GM19395 (cell line): Measurements from ENCODE around the gene CTIF.
A peak's percentile ranks its signal among the peaks of the same experiment; 100 is the strongest.

Experiments
- ATAC-seq: cut with Tn5 transposase; IDR thresholded peaks from one replicate; pipeline ENCODE4 v1.9.1; 2021; ENCODE audit warnings: mild to moderate bottlenecking, moderate library complexity; ENCODE audit not compliant: unreplicated experiment

The CTIF gene

GRCh38 chr18:48809365-48809764 is 270.5 kb downstream of the CTIF start:
- no peak for ATAC-seq

DNA sequence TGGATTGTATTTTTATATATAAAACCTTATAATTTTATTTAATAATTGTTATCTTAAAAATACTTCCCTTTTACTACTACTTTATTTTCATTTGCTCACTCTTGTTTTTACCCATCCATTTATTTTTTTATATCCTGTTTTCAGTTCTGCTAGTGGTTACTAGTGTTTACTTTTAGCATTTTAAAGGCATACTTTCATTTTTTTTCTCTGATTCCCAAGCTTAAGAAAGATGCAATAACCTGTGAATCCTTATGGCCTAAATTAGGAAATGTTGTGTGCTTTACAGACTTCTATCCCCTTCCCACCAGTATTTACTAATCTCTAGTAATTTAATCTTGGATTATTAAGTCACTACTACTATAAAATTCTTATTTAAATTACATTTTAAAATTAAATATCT is 272.0 kb downstream of the CTIF start:
- no peak for ATAC-seq

DNA sequence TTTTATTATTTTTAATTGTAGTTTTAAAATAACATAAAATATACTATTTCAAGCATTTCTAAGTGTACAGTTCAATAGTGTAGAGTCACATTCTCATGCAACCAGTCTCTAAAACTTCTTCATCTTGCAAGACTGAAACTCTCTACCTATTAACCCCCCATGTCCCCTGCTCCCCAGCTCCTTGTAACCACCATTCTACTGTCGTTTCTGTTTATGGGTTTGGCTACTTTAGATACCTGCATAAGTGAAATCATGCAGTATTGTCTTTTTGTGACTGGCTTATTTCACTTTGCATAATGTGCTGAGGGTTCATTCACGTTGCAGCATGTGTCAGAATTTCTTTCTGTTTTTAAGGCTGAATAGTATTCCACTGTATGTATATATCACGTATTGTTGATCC is 272.6 kb downstream of the CTIF start:
- ATAC-seq, result no peak

DNA sequence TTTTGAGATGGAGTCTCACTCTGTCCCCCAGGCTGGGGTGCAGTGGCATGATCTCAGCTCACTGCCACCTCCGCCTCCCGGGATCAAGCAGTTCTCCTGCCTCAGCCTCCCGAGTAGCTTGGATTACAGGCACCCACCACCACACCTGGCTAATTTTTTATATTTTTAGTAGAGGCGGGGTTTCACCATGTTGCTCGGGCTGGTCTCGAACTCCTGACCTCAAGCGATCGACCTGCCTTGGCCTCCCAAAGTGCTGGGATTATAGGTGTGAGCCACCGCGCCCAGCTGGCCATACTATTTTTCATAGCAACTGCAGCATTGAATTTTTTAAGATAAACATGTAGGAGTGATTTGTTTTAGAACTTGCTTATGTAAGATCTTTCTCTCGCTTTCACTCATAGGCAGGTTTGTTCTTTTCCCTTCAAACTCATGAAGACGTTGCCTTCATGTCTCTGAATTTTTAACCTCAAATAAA is 273.2 kb downstream of the CTIF start:
- peak; percentile 43 for ATAC-seq

DNA sequence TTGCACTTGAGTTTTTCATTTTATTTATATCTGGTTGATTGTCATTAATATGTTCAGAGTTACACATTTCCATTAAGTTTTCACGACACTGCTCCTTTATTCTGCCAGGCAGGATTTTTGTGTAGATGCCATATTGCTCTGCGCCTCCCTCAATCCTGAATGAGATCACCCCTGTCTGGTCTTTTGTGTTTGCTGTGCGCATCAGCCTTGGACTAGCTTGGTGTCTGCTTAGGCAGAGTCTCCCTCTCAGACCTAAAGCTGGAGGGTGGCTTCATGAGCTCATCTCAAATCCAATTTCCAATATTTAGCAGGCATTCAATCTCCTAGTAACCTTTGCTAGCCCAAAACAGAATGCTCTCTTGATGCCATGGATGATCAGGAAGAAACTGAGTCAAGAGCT is 274.5 kb downstream of the CTIF start:
- no peak for ATAC-seq

DNA sequence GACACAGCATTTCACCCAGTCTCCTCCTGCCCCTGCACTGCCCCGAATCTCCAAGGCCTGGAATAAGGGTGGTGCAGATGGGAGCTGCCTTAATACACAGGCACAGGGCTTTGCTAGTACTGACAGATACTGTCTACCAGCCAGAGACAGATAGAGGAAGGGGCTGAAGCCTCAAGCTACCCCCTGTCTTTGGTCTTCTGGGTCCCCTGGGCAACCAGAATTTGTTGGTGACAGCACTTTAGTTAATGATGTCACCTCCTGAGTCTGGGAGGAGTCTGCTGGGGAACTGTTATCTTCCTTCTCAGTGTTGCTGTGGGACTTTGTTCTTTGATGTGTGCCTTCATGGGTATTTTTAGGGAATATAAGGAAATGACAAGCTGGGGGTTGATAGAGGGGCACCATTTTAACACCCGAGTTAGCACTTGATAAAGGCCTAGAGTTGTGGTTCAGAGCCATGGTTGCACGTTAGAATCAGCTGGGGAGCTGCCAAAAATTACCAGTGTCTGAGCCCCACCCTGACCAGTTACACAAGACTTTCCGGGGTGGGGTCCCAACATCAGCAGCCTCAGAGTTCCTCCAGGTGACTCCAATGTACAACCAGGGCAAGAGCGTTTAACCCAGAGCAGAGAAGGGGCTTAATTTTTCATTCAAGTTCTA is 275.1 kb downstream of the CTIF start:
- ATAC-seq, result no peak

GRCh38 chr18:48814490-48815178 is 275.8 kb downstream of the CTIF start:
- ATAC-seq, result no peak

DNA sequence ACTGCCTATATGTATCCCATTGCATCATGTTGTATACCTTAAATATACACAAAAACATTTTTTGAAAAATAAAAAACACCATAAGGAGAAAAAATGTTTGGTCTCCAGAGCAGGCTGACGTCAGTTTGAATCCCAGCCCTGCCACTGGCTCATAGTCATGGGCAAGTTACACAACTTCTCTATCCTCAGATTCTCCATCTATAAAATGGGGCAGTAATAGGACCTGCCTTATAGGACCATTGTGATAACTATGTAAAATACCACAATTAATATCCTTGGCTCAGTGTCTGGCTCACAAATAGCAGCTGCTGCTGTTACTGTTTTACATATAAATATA is 276.3 kb downstream of the CTIF start:
- no peak for ATAC-seq

DNA sequence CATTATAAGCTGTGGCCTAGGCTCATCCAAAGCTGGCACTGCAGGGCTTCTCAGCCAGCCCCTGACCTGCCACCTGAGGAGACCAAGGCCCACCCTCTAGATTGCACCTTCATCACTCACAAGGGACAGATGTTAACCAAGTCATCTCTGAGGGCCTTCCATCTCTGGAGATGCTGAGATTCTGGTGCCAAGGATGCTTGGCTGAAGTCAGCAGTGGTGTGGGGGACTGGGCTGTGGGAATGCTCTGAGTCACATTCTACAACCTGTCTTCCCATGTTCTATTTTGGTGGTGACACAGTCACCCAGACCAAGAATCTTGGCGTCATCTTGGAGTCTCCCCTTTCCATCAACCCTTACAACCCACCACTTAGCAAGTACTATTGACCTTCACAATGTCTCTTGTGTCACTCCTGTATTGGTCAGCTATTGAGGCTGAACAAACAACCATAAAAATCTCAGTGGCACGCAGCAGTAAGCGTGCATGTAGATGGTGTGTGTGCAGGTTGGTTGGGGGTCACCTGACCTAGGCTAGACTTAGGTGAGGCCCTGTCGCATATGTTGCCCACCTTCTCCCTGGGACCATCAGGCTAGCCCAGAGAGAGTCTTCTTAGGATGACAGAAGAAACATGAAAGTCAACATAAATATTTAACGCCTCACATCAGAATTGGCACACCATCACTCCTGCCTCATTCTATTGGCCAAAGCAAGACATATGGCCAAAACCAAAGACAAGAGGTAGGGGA is 276.9 kb downstream of the CTIF start:
- ATAC-seq, result no peak

DNA sequence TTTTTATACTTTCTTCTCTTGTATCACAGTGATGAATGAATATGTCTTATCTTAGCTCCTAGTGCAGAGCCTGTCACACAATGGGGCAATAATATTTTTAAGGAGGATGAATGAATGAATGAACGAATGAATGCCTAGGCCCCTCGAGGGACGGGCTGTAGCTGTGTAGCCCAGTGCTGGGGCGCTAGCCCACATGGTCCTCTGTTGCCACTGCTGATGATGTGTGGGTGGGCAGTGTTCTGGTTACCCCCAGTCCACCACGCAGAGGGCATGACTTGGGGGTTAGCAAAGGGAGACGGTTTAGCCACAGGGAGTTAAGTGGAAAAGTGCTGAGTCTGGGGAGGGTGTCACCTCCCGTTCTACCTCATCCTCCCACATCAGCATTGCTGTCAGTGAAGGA is 277.7 kb downstream of the CTIF start:
- no peak for ATAC-seq

- ATAC-seq, result no peak
These were observed 278.2 kb downstream of the CTIF start for GRCh38 chr18:48817021-48817461.

DNA sequence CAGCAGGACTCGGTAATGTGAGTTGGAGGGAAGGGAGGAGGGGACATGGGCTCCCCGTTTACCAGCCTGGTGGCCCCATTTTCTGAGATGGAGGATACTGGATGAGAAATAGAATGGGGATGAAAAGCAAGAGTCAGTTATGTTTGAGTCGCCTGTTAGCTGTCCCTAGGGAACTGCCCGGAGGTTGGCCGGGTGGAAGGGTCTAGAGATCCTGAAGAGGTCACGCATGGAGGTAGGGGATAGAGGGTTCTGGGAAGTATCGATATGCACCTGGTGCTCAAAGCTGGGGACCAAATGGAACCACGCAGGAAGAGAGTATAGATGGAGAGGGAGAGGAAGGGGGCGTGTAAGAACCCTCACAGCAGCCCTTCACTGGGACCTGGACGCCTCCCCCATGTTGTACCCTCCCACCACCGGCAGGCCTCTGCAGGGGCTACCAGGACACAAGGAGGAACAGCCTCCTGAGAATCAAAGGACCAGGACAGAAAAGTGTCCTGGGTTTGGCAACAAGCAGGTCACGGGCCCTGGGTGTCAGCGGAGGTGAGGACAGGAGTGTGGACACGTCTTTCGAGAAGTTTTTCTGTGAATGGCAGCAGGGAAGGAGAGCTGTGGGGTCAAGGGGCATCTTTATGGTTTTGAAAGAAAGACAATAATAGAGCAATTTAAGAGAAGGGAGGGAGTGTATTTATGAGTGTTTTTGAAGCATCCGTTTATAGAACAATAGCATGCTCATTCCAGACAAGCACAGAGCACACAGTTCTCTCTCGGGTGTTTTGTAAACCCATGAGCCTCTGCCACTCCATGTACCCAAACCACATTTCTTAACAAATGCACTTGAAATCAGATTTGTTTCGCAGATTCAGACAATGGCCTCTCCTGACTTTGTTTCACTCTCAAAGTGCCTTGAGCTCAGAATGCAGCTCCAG is 279.8 kb downstream of the CTIF start:
- no peak for ATAC-seq

GRCh38 chr18:48819276-48819675 is 280.4 kb downstream of the CTIF start:
- ATAC-seq, result no peak

DNA sequence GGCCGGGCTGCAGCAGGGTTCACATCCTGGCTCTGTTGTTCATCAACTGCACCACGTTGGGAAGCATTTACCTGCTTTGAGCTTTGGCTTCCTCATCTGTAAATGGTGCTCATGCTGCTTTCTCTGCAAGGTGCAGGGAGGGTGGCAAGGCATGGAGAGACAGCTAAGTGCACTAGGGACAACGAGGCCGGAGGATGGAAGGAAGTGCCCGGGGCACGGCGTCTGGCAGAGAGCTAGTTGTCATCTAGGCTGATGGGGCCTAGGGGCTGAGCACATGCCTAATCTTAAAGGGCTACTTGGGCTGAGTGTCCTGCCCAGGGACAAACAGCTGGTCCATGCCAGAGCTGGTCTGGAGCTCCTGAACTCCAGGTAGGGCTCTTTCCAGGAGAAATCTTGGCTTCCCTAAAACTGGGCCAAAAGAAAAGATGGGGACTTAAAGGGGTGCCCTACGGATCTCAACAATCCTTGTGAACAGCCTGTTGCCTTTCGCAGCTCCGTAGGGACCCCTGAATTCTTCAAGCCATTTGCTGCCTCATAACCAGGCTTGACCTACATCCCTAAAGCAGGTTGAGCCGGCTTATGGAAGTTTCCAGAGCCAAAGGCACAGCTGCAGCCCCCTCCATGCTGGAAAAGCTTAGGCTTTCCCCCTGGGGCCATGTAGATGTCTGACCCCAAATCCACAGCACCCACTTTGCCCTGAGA is 281.1 kb downstream of the CTIF start:
- ATAC-seq, result no peak

DNA sequence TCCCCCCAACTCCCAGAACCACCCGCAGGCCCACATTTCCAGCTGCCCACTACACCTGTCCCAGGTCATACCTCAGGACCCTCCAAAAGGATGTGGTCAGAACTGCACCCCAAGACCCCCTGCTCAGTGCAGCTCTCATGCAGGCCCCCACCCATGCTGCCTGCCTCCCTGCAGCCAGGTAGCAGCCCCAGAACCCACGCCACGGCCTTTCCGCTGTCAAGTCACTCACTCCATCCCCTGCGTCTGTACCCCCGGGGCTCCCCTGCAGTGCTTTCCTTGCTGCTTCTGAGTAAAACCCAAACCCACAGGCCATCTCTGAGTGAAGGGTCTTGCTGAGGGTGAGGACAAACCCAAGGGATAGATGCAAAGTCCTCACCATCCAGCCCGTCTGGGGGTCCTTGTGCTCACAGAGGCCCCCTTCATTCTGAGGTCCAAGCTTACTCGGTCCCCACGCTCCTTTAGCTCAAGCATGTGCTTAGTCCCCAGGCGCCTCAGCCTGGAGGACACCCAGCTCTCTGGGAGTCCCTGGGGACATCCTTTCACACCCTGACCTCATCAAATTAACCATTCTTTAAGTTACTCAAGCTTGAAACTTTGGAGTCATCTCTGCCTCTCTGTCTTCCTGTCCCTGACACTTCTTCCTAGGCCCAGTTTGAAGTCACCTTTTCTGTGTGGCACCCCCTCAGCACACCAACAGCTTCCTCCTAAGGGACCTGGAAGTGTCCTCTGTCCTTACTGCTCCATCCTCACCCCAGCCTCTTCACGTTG is 281.8 kb downstream of the CTIF start:
- peak; percentile 94 for ATAC-seq

- ATAC-seq, result no peak
These were observed 282.4 kb downstream of the CTIF start for GRCh38 chr18:48821251-48821590.

- no peak for ATAC-seq
These were observed 283.0 kb downstream of the CTIF start for GRCh38 chr18:48821845-48822244.

DNA sequence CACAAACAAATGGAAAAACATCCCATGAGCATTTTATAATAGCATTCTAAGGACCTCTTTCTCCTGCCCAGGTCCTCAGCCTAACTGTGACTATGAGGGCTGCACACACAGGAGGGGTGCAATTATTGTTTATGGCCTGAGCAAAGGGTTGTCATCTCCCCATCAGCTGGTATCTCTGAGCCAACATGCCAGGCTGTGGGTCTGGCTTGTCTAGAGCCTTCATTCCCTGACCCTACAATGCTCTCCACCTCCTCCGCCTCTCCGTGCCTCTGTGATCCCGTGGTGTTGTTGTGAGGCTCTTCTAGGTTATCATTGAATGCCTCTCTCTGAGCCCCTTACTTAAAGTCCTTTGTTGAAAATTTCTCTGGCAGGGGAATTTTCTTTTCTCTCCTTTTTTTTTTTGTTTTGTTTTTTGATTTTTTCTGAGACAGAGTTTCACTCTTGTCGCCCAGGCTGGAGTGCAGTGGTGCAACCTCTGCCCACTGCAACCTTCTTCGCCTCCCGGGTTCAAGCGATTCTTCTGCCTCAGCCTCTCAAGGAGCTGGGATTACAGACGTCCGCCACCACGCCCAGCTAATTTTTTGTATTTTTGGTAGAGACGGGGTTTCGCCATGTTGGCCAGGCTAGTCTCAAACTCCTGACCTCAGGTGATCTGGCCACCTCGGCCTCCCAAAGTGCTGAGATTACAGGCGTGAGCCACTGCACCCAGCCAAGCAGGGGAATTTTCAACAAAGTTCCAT is 285.6 kb downstream of the CTIF start:
- no peak for ATAC-seq

DNA sequence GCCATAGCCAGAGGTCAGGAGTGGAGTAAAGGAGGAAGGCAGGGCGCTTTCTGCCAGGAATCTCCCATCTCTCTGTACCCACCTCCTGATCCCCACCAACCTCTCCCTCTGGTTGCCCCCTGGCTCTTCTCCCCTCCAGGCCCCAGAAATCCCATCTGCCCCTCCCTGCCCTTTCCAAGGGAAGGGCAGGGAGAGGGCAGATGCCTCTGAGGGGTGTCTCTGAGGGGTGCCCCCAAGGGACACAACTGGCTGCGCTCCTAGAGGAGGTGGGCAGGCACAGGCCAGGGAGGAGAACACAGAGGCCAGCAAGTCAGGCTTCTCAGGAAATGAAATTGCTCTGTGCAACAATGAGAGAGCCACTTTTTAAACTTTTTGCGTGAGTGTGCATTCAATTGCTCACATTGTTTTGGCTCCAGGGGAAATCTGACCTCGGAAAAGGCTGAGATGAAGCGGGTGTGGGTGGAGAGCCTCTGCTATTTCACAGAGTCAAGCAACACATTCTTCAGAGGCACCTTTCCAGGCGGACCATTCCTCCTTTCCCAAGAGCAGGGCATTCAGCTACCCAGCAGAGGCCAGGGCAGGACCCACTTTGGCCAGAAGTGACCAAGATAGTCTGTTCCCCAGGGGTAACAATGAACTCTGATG is 286.4 kb downstream of the CTIF start:
- no peak for ATAC-seq
